ENCODE results near the gene FER. TPM values are rescaled to one million over a fixed set of nuclear protein-coding genes. Genes with fewer than 3 reads are reported as not detected.

Gene FER
- total and polyA plus RNA-seq, 3 donors from 2014 or later, result 17.5 to 40.4 (median 39.8) TPM

- H3K27ac ChIP-seq, result no peak overlapping the region
- H3K9me3 ChIP-seq, result no peaks in the 10 kb centered on the region
- no peaks in the 10 kb centered on the region for H3K27me3 ChIP-seq
- DNase-seq, result no peak
- TF ChIP-seq POLR2A (IDR thresholded peaks at IDR 0.05), result no peak
- no peak overlapping the region for H3K4me3 ChIP-seq
- H3K4me1 ChIP-seq, result peaks cover 3% of the 10 kb centered on the region
- no peaks in the 10 kb centered on the region for H3K36me3 ChIP-seq (ENCODE audit: low read depth, missing control alignments)
- intact Hi-C loops (cut with DNase I; ENCODE audit: low total_unique reads), result no loop called here
- 77 to 80% methylated on average over 1 of the region's 1 CpG for WGBS, 2 donors
Observed at GRCh38 chr5:108730617-108731340, 16.9 kb upstream of the FER start.

DNA sequence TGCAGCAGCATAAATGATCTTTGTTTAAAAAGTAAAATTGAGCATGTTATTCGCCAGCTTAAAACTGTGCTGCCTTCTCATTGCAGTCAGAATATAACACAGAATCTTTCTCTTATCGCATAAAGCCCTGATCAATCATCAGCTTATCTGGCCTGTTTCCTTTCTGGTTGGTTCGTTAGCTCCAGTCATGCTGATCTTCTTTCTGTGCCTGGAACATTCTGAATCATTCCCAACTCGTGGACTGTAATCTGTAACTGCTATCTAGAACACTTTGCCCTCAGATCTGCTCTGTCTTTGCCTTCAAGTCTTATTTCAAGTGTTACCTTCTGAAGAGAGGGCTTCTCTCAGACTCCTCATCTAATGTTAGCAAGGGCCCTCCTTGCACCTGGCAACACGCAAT, 11.9 kb upstream of the FER start:
- TF ChIP-seq CTCF (IDR thresholded peaks at IDR 0.05), result no peak
- TF ChIP-seq POLR2A (IDR thresholded peaks at IDR 0.05), result no peak
- 51 to 53% methylated on average over 5 of the region's 5 CpGs for WGBS, 2 donors

GRCh38 chr5:108736855-108737254, 10.8 kb upstream of the FER start:
- no peaks in the 10 kb centered on the region for H3K36me3 ChIP-seq (ENCODE audit: low read depth, missing control alignments)
- no peaks in the 10 kb centered on the region for H3K27me3 ChIP-seq
- no peak overlapping the region for H3K27ac ChIP-seq
- H3K4me3 ChIP-seq, result no peak overlapping the region
- TF ChIP-seq CTCF (IDR thresholded peaks at IDR 0.05) (no peak), POLR2A (IDR thresholded peaks at IDR 0.05) (no peak)
- intact Hi-C loops (cut with DNase I; ENCODE audit: low total_unique reads), result no loop called here
- no peak for DNase-seq
- 89 to 93% methylated on average over 7 of the region's 7 CpGs for WGBS, 2 donors
- no peaks in the 10 kb centered on the region for H3K4me1 ChIP-seq
- H3K9me3 ChIP-seq, result no peaks in the 10 kb centered on the region

More for the DNA sequence above, 11.9 kb upstream of the FER start:
- H3K27me3 ChIP-seq, result no peaks in the 10 kb centered on the region
- H3K9me3 ChIP-seq, result no peaks in the 10 kb centered on the region
- no peaks in the 10 kb centered on the region for H3K36me3 ChIP-seq (ENCODE audit: low read depth, missing control alignments)
- DNase-seq, result no peak
- no peaks in the 10 kb centered on the region for H3K4me1 ChIP-seq
- no peak overlapping the region for H3K4me3 ChIP-seq
- intact Hi-C loops (cut with DNase I; ENCODE audit: low total_unique reads), result no loop called here
- no peak overlapping the region for H3K27ac ChIP-seq

DNA sequence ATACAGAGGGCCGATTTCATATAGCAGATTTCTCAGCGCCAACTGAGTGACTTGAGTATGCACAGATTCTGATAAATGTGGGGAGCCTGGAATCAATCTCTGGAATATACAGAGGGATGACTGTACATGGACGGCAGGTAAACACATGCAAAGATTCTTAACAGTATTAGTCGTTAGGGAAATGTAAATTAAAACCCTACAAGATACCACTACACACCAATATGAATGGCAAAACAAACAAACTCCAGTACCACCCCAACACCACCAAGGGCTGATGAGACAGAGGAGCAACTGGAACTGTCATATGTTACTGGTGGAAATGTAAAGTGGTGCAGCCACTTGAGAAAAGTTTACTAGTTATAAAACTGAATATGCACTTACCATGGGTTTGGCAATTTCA, 8.3 kb upstream of the FER start:
- no peaks in the 10 kb centered on the region for H3K27me3 ChIP-seq
- WGBS, 2 donors, result 90 to 98% methylated on average over 4 of the region's 4 CpGs
- H3K4me1 ChIP-seq, result no peaks in the 10 kb centered on the region
- no peaks in the 10 kb centered on the region for H3K9me3 ChIP-seq
- H3K27ac ChIP-seq, result no peak overlapping the region
- no peaks in the 10 kb centered on the region for H3K36me3 ChIP-seq (ENCODE audit: low read depth, missing control alignments)
- no peak for DNase-seq
- TF ChIP-seq POLR2A (IDR thresholded peaks at IDR 0.05) (no peak), CTCF (IDR thresholded peaks at IDR 0.05) (no peak)
- intact Hi-C loops (cut with DNase I; ENCODE audit: low total_unique reads), result no loop called here
- no peak overlapping the region for H3K4me3 ChIP-seq

GRCh38 chr5:108739906-108740305, 7.8 kb upstream of the FER start:
- intact Hi-C loops (cut with DNase I; ENCODE audit: low total_unique reads), result no loop called here
- 71 to 78% methylated on average over 5 of the region's 5 CpGs for WGBS, 2 donors
- no peaks in the 10 kb centered on the region for H3K27me3 ChIP-seq
- no peak overlapping the region for H3K4me3 ChIP-seq
- DNase-seq, result no peak
- TF ChIP-seq POLR2A (IDR thresholded peaks at IDR 0.05) (no peak), CTCF (IDR thresholded peaks at IDR 0.05) (no peak)
- H3K36me3 ChIP-seq (ENCODE audit: low read depth, missing control alignments), result no peaks in the 10 kb centered on the region
- no peak overlapping the region for H3K27ac ChIP-seq
- H3K4me1 ChIP-seq, result no peaks in the 10 kb centered on the region
- no peaks in the 10 kb centered on the region for H3K9me3 ChIP-seq
